Smooth muscle cell (in vitro differentiated cells): ENCODE measurements around the gene RDH14. TPM values are rescaled to one million over a fixed set of nuclear protein-coding genes. Genes with fewer than 3 reads are reported as not detected.

Experiments used
- DNase-seq: peaks from one replicate; lab custom pipeline; 2025; ENCODE audit not compliant: unreplicated experiment; lab: John Stamatoyannopoulos, UW
- H2AFZ ChIP-seq: fragments of 200-600 bp; sonication (generic); 2 replicates; pipeline ENCODE4 v1.6.0; 2016; ENCODE audit warnings: antibody characterized with exemption, low read depth, mild to moderate bottlenecking
- H3F3A ChIP-seq: fragments of 200-600 bp; sonication (generic); 2 replicates; pipeline ENCODE4 v1.6.0; 2017; ENCODE audit warnings: antibody characterized with exemption, low read depth
- H3K27ac ChIP-seq: fragments of 200-600 bp; sonication (generic); 2 replicates; pipeline ENCODE4 v1.5.1; 2016; ENCODE audit warnings: low read depth, mild to moderate bottlenecking
- H3K27me3 ChIP-seq: fragments of 200-600 bp; sonication (generic); 2 replicates; pipeline ENCODE4 v1.6.1; 2016; ENCODE audit warnings: low read depth, mild to moderate bottlenecking
- H3K36me3 ChIP-seq: fragments of 200-600 bp; sonication (generic); 2 replicates; pipeline ENCODE4 v1.5.1; 2016; ENCODE audit warnings: low read depth
- H3K4me1 ChIP-seq: fragments of 200-600 bp; sonication (generic); 2 replicates; pipeline ENCODE4 v1.5.1; 2016; ENCODE audit warnings: low read depth
- H3K4me2 ChIP-seq: fragments of 200-600 bp; sonication (generic); 2 replicates; pipeline ENCODE4 v1.6.0; 2016; ENCODE audit warnings: mild to moderate bottlenecking
- H3K4me3 ChIP-seq: fragments of 200-600 bp; sonication (generic); 2 replicates; pipeline ENCODE4 v1.5.1; 2016; ENCODE audit warnings: mild to moderate bottlenecking
- H3K79me2 ChIP-seq: fragments of 200-600 bp; sonication (generic); 2 replicates; pipeline ENCODE4 v1.6.0; 2016; ENCODE audit warnings: low read depth, mild to moderate bottlenecking
- H3K9ac ChIP-seq: fragments of 200-600 bp; sonication (generic); 2 replicates; pipeline ENCODE4 v1.6.0; 2016; ENCODE audit warnings: low read depth
- H3K9me3 ChIP-seq: fragments of 200-600 bp; sonication (generic); replicated peaks from 2 replicates; pipeline ENCODE4 v1.5.1; 2016; ENCODE audit warnings: low read depth
- H4K20me1 ChIP-seq: fragments of 200-600 bp; sonication (generic); 2 replicates; pipeline ENCODE4 v1.6.0; 2016; ENCODE audit warnings: low read depth
- WGBS: methylation state at CpG from one replicate; pipeline ENCODE4 v1.1.7; 2016; ENCODE audit warnings: low lambda C conversion rate; 5-methylcytosine and 5-hydroxymethylcytosine counted together
- polyA plus RNA-seq: library from polyadenylated mRNA; unstranded; fragments of >200 nt; fragmentation: Nextera tagmentation; extraction: Ambion mirVana; gene quantifications from 2 replicates; pipeline ENCODE4 v1.2.1, GENCODE V29; 2016
- total RNA-seq: library from RNA; depleted of rRNA; stranded (reverse); fragments of >200 nt; gene quantifications from 2 replicates; pipeline ENCODE4 v1.2.3, GENCODE V29; 2014
- TF ChIP-seq, protein P1 (sequence below): fragments of 200-600 bp; sonication (generic); IDR thresholded peaks from 2 replicates; pipeline ENCODE4 v1.5.1; 2017; ENCODE audit warnings: borderline replicate concordance, mild to moderate bottlenecking, antibody characterized with exemption; ENCODE audit not compliant: insufficient read depth, poor library complexity, severe bottlenecking

RDH14 gene
- total and polyA plus RNA-seq, 2 experiments from 2014 or later: 24.5 to 26.2 TPM

DNA sequence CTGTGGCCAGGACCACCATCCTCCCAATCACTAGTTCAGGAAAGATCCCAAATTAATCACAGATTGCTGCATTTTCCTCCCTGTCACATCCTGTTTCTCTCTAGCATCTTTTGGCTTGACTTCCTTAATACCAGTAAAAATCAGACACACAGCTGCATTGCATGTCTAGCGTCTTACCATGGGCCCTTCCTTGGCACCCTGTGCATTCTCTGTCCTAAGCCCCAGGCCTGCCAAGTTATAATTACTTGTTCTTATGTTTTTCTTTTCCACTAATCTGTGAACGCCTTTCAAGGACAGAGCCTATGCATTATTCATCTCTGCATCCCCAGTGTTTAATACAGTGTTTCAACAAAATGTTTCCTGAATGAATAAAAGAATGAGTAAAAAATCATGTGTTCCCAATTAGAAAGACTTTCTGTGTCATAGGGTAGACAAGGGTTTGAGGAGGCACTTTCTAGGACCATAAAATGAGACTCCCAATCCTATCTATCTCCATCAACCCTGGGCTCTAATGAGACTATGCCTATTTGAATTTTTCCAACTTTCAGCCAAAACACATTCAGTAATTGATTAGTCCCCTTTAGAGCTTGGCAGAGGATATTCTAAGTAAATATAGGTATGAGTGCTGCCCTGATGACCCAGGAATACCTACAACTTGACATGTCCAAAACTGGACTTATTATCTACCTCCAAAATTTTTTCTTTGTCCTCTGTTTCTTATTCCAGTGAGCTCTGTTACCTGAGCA is 39.2 kb upstream of the RDH14 start:
- TF ChIP-seq, protein P1, sequence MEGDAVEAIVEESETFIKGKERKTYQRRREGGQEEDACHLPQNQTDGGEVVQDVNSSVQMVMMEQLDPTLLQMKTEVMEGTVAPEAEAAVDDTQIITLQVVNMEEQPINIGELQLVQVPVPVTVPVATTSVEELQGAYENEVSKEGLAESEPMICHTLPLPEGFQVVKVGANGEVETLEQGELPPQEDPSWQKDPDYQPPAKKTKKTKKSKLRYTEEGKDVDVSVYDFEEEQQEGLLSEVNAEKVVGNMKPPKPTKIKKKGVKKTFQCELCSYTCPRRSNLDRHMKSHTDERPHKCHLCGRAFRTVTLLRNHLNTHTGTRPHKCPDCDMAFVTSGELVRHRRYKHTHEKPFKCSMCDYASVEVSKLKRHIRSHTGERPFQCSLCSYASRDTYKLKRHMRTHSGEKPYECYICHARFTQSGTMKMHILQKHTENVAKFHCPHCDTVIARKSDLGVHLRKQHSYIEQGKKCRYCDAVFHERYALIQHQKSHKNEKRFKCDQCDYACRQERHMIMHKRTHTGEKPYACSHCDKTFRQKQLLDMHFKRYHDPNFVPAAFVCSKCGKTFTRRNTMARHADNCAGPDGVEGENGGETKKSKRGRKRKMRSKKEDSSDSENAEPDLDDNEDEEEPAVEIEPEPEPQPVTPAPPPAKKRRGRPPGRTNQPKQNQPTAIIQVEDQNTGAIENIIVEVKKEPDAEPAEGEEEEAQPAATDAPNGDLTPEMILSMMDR: no peak
- H3K9me3 ChIP-seq: no peaks in the 10 kb centered on the region
- no peak overlapping the region for H3K9ac ChIP-seq
- no peak for DNase-seq
- H3F3A ChIP-seq: no peaks in the 10 kb centered on the region
- H3K79me2 ChIP-seq: no peaks in the 10 kb centered on the region
- 66% methylated on average over 2 of the region's 2 CpGs for WGBS
- H3K4me3 ChIP-seq: no peak overlapping the region
- no peaks in the 10 kb centered on the region for H3K27me3 ChIP-seq
- H3K4me1 ChIP-seq: no peaks in the 10 kb centered on the region
- no peaks in the 10 kb centered on the region for H4K20me1 ChIP-seq
- no peaks in the 10 kb centered on the region for H3K36me3 ChIP-seq
- H2AFZ ChIP-seq: no peak overlapping the region
- no peak overlapping the region for H3K27ac ChIP-seq
- H3K4me2 ChIP-seq: no peak overlapping the region

DNA sequence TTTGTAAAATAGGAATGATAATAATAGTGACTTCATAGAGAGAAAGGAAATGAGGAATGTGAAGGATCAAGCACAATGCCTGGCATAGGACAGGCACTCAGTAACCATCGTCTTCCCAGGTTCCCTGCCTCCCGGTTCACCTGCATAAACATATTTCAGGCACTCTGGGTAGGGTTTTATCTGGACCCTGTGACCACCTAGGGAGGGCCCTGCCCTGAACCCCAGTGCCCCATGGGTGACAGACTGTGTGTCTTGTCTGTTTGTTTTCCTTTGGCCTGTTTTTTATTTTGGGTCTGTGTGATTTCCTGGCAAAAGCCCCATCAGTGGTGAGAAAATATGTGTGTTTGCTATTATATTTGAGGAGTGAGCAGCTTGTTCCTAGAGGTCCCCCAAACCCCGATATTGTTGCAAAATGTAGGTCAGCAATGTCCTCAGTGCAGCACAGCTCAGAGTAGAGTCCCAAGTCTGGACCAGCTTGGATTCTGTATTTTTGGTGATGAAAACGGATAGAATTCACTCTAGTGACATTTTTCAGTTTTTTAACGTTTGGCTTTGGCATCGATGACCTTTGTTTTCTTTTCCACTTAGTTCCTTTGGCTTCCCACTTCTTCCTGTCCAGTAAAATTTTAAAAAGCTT is 38.5 kb upstream of the RDH14 start:
- Histone ChIP-seq H3K36me3 (no peaks in the 10 kb centered on the region), H4K20me1 (no peaks in the 10 kb centered on the region), H2AFZ (no peak overlapping the region), H3K4me1 (no peaks in the 10 kb centered on the region), H3K27ac (no peak overlapping the region), H3K4me3 (no peak overlapping the region), H3K4me2 (no peak overlapping the region), H3K27me3 (no peaks in the 10 kb centered on the region), H3K79me2 (no peaks in the 10 kb centered on the region), H3K9ac (no peak overlapping the region), H3F3A (no peaks in the 10 kb centered on the region), H3K9me3 (no peaks in the 10 kb centered on the region)
- TF ChIP-seq, protein P1: no peak
- no peak for DNase-seq
- WGBS: 84% methylated on average over 6 of the region's 6 CpGs

DNA sequence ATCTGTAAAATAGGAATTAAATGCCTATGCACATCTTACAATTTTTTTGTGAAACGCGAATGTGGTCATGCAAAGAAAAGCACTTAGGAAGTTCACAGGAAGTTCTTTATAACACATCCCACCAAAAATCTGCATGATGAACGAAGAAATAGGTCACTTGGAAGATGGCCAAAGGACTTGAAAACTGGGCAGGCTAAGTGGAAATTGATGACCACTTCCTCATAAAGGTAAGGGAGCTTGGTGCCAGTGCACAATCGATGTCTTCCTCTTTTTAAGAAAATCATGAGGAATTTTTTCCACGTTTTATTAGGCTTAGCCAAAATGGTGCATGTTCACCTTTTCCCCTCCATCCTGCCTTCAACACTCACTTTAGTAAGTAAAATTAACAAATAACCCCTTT is 37.2 kb upstream of the RDH14 start:
- no peaks in the 10 kb centered on the region for H3F3A ChIP-seq
- H3K4me1 ChIP-seq: no peaks in the 10 kb centered on the region
- no peak overlapping the region for H3K4me2 ChIP-seq
- H4K20me1 ChIP-seq: no peaks in the 10 kb centered on the region
- H3K9ac ChIP-seq: no peak overlapping the region
- H3K36me3 ChIP-seq: no peaks in the 10 kb centered on the region
- TF ChIP-seq, protein P1: no peak
- H2AFZ ChIP-seq: no peak overlapping the region
- no peaks in the 10 kb centered on the region for H3K79me2 ChIP-seq
- no peak for DNase-seq
- no peak overlapping the region for H3K4me3 ChIP-seq
- no peaks in the 10 kb centered on the region for H3K27me3 ChIP-seq
- 89% methylated on average over 5 of the region's 5 CpGs for WGBS
- H3K27ac ChIP-seq: no peak overlapping the region
- H3K9me3 ChIP-seq: no peaks in the 10 kb centered on the region
